Measurements from ENCODE around the gene CYBB. TPM values are rescaled to one million over a fixed set of nuclear protein-coding genes. Genes with fewer than 3 reads are reported as not detected.

Gene CYBB
- polyA plus RNA-seq, 2 of the 4 experiments (the other 2 are of a cell fraction) = 0.04 to 0.12 TPM

DNA sequence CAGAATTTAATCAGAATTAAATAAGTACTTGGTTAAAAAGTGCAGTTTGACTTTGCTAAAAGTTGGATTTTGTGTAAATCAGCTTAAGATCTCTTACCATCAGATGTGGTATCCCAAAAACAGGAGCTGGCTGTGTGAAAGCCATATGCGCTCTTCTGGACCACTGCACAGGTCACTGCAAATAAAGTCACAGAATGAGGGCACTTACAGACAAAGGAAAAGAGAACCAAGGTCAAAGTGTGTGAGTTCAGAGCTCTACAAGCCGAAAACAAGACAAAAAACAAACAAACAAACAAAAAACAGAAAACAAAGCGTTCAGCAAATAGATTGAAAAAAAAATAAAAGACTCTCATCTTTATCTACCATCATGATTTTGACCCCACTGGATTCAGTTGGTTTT, 61.1 kb downstream of the CYBB start (continued):
- TF ChIP-seq, protein P1, sequence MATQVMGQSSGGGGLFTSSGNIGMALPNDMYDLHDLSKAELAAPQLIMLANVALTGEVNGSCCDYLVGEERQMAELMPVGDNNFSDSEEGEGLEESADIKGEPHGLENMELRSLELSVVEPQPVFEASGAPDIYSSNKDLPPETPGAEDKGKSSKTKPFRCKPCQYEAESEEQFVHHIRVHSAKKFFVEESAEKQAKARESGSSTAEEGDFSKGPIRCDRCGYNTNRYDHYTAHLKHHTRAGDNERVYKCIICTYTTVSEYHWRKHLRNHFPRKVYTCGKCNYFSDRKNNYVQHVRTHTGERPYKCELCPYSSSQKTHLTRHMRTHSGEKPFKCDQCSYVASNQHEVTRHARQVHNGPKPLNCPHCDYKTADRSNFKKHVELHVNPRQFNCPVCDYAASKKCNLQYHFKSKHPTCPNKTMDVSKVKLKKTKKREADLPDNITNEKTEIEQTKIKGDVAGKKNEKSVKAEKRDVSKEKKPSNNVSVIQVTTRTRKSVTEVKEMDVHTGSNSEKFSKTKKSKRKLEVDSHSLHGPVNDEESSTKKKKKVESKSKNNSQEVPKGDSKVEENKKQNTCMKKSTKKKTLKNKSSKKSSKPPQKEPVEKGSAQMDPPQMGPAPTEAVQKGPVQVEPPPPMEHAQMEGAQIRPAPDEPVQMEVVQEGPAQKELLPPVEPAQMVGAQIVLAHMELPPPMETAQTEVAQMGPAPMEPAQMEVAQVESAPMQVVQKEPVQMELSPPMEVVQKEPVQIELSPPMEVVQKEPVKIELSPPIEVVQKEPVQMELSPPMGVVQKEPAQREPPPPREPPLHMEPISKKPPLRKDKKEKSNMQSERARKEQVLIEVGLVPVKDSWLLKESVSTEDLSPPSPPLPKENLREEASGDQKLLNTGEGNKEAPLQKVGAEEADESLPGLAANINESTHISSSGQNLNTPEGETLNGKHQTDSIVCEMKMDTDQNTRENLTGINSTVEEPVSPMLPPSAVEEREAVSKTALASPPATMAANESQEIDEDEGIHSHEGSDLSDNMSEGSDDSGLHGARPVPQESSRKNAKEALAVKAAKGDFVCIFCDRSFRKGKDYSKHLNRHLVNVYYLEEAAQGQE (IDR thresholded peaks at IDR 0.05) = no peak
- TF ChIP-seq, protein P2, sequence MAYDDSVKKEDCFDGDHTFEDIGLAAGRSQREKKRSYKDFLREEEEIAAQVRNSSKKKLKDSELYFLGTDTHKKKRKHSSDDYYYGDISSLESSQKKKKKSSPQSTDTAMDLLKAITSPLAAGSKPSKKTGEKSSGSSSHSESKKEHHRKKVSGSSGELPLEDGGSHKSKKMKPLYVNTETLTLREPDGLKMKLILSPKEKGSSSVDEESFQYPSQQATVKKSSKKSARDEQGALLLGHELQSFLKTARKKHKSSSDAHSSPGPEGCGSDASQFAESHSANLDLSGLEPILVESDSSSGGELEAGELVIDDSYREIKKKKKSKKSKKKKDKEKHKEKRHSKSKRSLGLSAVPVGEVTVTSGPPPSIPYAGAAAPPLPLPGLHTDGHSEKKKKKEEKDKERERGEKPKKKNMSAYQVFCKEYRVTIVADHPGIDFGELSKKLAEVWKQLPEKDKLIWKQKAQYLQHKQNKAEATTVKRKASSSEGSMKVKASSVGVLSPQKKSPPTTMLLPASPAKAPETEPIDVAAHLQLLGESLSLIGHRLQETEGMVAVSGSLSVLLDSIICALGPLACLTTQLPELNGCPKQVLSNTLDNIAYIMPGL (CRISPR knock-in tag; IDR thresholded peaks at IDR 0.05; ENCODE audit: borderline replicate concordance) = no peak

DNA sequence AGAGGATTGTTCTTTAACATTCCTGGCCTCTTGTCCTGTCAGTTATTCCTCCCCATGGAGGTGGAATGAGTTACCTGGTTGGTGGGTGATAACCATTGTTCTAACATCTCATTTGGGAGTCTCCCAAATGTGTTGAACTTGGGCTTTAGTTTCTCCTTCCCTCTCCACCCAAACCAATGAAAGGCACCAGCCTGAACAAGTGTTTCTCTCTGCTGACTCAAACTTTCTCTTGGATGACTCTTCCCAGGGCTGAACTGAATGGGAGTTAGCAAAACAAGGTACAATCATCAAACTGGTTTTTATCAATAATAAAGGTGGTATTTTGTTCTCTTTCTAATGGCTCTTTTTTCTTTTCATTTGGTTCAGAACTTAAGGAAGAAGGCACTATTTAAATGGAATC, 64.8 kb downstream of the CYBB start:
- H3K9me3 ChIP-seq = no peaks in the 10 kb centered on the region
- DNase-seq (ENCODE audit: low read depth in 1 of 2, low spot score in 1 of 2) (no peak), ATAC-seq (no peak), FAIRE-seq (peak; percentile 7)
- H3K27ac ChIP-seq = no peak overlapping the region
- no peak for TF ChIP-seq NPAS2 (CRISPR knock-in tag; IDR thresholded peaks at IDR 0.05; ENCODE audit: borderline replicate concordance)
- TF ChIP-seq RARB (CRISPR knock-in tag; IDR thresholded peaks at IDR 0.05) = no peak
- no peak for TF ChIP-seq CBX2 (IDR thresholded peaks at IDR 0.05; ENCODE audit: borderline replicate concordance, low read depth)
- TF ChIP-seq, protein P3, sequence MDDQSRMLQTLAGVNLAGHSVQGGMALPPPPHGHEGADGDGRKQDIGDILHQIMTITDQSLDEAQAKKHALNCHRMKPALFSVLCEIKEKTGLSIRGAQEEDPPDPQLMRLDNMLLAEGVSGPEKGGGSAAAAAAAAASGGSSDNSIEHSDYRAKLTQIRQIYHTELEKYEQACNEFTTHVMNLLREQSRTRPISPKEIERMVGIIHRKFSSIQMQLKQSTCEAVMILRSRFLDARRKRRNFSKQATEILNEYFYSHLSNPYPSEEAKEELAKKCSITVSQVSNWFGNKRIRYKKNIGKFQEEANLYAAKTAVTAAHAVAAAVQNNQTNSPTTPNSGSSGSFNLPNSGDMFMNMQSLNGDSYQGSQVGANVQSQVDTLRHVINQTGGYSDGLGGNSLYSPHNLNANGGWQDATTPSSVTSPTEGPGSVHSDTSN (IDR thresholded peaks at IDR 0.05) = no peak
- no peak for TF ChIP-seq HEYL (CRISPR knock-in tag; IDR thresholded peaks at IDR 0.05)
- no peak for TF ChIP-seq EHF (CRISPR knock-in tag; IDR thresholded peaks at IDR 0.05)
- no peak for TF ChIP-seq HOXB13 (CRISPR knock-in tag; IDR thresholded peaks at IDR 0.05; ENCODE audit: low read depth)
- TF ChIP-seq NR3C1 (IDR thresholded peaks at IDR 0.05) = no peak
- TF ChIP-seq HDAC2 (IDR thresholded peaks at IDR 0.05) = no peak
- TF ChIP-seq EHMT2 (IDR thresholded peaks at IDR 0.05; ENCODE audit: low read depth) = no peak
- TF ChIP-seq MAZ (IDR thresholded peaks at IDR 0.05; ENCODE audit: borderline replicate concordance, low read depth, low read length) = no peak
- TF ChIP-seq BHLHE40 (IDR thresholded peaks at IDR 0.05; ENCODE audit: low read depth, low read length) = no peak
- no peak for TF ChIP-seq ZNF302 (CRISPR knock-in tag; IDR thresholded peaks at IDR 0.05)
- no peak for TF ChIP-seq FOSL2 (IDR thresholded peaks at IDR 0.05)
- no peak for TF ChIP-seq FOSL2 (CRISPR knock-in tag; IDR thresholded peaks at IDR 0.05)
- ChIA-PET POLR2A (no interaction called here), CTCF (no interaction called here)
- H3K4me1 ChIP-seq = peaks cover 14% of the 10 kb centered on the region; the same call in 2 of the 3 replicates
- no peak overlapping the region for H3K4me3 ChIP-seq
- no peak overlapping the region for H3K4me2 ChIP-seq

DNA sequence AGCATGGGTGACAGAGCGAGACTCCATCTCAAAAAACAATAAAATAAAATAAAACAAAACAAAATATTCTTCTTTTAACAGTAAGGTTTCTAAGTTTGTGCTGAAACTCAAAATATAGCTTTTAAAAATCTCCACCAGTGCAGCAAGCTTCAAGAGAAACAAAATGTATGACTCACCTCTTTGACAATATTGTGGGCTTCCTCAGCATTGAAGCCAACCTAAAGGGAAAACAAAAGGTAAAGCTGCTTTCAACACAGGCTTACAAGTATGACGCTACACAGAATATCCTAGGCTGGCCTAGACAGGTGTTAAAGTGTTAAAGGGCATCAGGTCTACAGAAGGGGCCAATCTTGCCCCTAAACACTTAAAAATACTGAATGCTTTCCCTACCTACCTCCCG, 66.3 kb downstream of the CYBB start:
- H3K4me1 ChIP-seq = peaks cover 14% of the 10 kb centered on the region; the same call in 2 of the 3 replicates
- no peak for DNase-seq (ENCODE audit: low read depth in 1 of 2, low spot score in 1 of 2)
- no peaks in the 10 kb centered on the region for H3K9me3 ChIP-seq
- no peak overlapping the region for H3K27ac ChIP-seq
- 90% methylated on average over 3 of the region's 3 CpGs for WGBS (ENCODE audit: missing lambda C conversion rate)
- ChIA-PET CTCF (interaction anchor here (1.1 kb wide), 1 partner anchor 101 kb away, joined by 3 read pairs; no protein-coding TSS in a partner anchor), POLR2A (no interaction called here)
- no peak for ATAC-seq
- H3K4me3 ChIP-seq = no peak overlapping the region
- no peak for TF ChIP-seq ZSCAN20 (CRISPR knock-in tag; IDR thresholded peaks at IDR 0.05)
- no peak for TF ChIP-seq JUN (IDR thresholded peaks at IDR 0.05)
- TF ChIP-seq, protein P4, sequence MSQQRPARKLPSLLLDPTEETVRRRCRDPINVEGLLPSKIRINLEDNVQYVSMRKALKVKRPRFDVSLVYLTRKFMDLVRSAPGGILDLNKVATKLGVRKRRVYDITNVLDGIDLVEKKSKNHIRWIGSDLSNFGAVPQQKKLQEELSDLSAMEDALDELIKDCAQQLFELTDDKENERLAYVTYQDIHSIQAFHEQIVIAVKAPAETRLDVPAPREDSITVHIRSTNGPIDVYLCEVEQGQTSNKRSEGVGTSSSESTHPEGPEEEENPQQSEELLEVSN (IDR thresholded peaks at IDR 0.05; ENCODE audit: borderline replicate concordance, low read depth) = no peak
- no peak for TF ChIP-seq NPAS2 (CRISPR knock-in tag; IDR thresholded peaks at IDR 0.05; ENCODE audit: borderline replicate concordance)
- TF ChIP-seq ZFP36 (IDR thresholded peaks at IDR 0.05; ENCODE audit: borderline replicate concordance, partially characterized antibody) = no peak
- no peak for TF ChIP-seq FOSL2 (IDR thresholded peaks at IDR 0.05)
- TF ChIP-seq FOSL2 (CRISPR knock-in tag; IDR thresholded peaks at IDR 0.05) = 0 out of 2 replicates have a peak, but pooled peaks have one; percentile 14
- no peak for TF ChIP-seq RCOR1 (IDR thresholded peaks at IDR 0.05; ENCODE audit: low read depth, low read length)
- TF ChIP-seq CHD2 (IDR thresholded peaks at IDR 0.05; ENCODE audit: low read length, partially characterized antibody) = no peak
- TF ChIP-seq, protein P5, sequence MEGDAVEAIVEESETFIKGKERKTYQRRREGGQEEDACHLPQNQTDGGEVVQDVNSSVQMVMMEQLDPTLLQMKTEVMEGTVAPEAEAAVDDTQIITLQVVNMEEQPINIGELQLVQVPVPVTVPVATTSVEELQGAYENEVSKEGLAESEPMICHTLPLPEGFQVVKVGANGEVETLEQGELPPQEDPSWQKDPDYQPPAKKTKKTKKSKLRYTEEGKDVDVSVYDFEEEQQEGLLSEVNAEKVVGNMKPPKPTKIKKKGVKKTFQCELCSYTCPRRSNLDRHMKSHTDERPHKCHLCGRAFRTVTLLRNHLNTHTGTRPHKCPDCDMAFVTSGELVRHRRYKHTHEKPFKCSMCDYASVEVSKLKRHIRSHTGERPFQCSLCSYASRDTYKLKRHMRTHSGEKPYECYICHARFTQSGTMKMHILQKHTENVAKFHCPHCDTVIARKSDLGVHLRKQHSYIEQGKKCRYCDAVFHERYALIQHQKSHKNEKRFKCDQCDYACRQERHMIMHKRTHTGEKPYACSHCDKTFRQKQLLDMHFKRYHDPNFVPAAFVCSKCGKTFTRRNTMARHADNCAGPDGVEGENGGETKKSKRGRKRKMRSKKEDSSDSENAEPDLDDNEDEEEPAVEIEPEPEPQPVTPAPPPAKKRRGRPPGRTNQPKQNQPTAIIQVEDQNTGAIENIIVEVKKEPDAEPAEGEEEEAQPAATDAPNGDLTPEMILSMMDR (IDR thresholded peaks at IDR 0.05) = no peak
- FAIRE-seq = no peak
- H3K4me2 ChIP-seq = peak overlapping the region; percentile 72
